ENCODE results near the gene OMA1. TPM values are rescaled to one million over a fixed set of nuclear protein-coding genes. Genes with fewer than 3 reads are reported as not detected.
"Not testable (repeated sequence)": the region's sequence is repeated elsewhere in the genome, so short reads cannot be mapped to it uniquely, and the experiment has no call there.

OMA1 gene
- total RNA-seq, 1 donor from 2014 or later, result 16.3 TPM

GRCh38 chr1:58574816-58575215 is 28.3 kb upstream of the OMA1 start:
- no peak for ATAC-seq
- no peak for DNase-seq (ENCODE audit: low spot score)

- ATAC-seq (no peak), DNase-seq (ENCODE audit: low spot score) (no peak)
Measured at GRCh38 chr1:58573705-58574591, 27.4 kb upstream of the OMA1 start.

GRCh38 chr1:58573138-58573537 is 26.6 kb upstream of the OMA1 start:
- ATAC-seq, result no peak
- DNase-seq (ENCODE audit: low spot score), result no peak

GRCh38 chr1:58572690-58573089 is 26.2 kb upstream of the OMA1 start:
- DNase-seq (ENCODE audit: low spot score), result no peak

GRCh38 chr1:58571616-58572015 is 25.1 kb upstream of the OMA1 start:
- ATAC-seq (no peak), DNase-seq (ENCODE audit: low spot score) (no peak)

More at GRCh38 chr1:58572690-58573089, 26.2 kb upstream of the OMA1 start:
- ATAC-seq, result no peak

DNA sequence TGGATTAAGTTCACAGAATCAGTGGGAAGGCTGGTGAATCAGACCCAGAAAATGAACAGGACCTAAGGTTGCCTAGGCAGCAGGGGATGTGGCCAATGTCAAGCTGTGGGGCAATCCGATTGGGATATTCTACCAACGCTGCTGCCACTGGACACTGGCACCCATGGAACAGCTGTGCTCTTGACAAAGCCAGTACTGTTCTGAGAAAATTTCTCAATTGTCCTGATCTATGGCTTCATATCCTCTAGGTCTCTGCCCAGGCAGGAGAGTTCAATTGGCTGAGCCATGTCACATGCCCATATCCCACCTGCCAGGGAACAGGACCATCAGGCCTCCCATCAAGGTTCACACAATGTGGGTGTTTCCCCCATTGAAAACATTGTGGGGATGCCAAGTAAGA is 24.3 kb upstream of the OMA1 start:
- no peak for ATAC-seq
- DNase-seq (ENCODE audit: low spot score), result no peak

DNA sequence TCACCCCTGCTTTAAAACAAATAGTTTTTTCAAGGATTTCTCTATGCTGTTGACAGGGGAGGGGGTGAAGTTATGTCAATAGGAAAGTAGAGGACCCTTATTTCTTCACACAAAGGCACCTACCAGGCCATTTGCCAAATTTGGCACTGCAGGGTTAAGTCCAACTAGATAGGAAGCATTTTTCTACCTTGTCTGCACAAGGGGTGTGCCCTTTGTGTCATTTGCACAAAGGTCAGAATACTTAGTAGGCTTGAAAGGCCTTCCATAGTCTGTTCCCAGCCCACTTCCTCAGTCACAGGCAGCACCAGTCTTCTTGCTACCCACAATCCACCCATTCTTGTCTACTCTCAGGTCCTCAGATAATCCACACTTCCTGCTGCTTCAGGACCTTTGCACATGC is 23.6 kb upstream of the OMA1 start:
- DNase-seq (ENCODE audit: low spot score) (no peak), ATAC-seq (no peak)

DNA sequence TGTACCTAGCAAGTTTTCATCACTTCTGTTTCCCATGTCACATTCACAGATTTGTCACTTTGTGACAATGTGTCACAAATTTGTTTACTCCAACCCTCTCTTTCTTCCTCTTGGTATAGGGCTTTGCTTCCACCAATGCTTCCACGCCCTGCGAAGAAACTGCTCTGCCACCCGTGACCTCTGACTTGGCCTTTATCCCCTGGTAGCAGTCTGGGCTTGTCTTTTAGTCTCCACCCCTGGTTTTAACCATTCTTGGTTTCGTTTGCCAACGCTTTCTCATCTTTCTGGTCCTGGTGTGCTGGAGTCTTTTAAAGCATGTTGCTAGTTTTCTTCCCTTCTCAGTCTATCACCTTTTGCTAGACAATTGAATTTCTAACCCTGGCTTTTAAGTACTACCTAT is 22.4 kb upstream of the OMA1 start:
- DNase-seq (ENCODE audit: low spot score) (no peak), ATAC-seq (no peak)

GRCh38 chr1:58568271-58568860 is 21.8 kb upstream of the OMA1 start:
- ATAC-seq (no peak), DNase-seq (ENCODE audit: low spot score) (no peak)

GRCh38 chr1:58566339-58566738 is 19.8 kb upstream of the OMA1 start:
- ATAC-seq, result no peak
- no peak for DNase-seq (ENCODE audit: low spot score)

- not testable (repeated sequence) for ATAC-seq
Measured at GRCh38 chr1:58563715-58564114, 17.2 kb upstream of the OMA1 start.

DNA sequence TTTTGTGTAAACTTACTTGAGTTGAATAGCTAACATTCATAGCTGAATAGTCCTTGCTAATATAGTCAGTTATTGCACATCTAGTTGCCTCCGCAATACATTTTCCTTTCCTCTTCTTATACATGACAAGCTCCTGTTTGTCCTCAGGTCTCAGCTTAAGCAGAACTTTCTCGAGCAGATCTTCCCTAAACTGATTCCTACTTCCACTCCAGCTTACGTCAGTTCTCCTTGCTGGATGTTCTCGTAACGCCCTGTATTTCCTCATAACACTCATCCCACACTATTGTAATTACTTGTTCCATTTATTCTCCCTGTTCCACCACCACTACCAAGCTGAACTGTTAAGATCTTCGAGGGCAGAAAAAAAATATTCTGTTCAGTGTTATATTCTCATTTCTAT is 15.1 kb upstream of the OMA1 start:
- no peak for DNase-seq (ENCODE audit: low spot score)
- no peak for ATAC-seq

More at GRCh38 chr1:58563715-58564114, 17.2 kb upstream of the OMA1 start:
- DNase-seq (ENCODE audit: low spot score), result not testable (repeated sequence)

- DNase-seq (ENCODE audit: low spot score) (no peak), ATAC-seq (no peak)
Measured at GRCh38 chr1:58555393-58555792, 8.9 kb upstream of the OMA1 start.

- ATAC-seq (no peak), DNase-seq (ENCODE audit: low spot score) (no peak)
Measured at GRCh38 chr1:58551186-58552140, 4.9 kb upstream of the OMA1 start.

DNA sequence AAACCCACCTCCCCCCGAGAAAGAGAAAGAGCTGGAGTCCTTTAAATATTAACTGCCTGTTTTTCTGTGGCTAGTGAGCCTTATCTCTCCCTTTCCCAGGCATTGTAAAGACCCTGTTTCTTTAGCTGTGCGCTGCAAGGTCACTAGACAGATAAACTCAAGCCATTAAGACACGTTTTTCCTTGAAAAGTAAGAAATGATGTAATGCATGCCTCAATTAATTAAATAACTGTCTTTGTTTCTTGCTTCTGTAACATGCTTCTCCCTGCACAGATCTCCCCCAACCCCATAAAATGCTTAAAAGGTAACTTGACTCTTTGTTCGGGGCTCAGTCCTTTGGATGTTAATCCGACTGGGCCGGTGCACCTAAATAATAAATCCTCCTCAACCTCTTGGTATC is 2.8 kb upstream of the OMA1 start:
- DNase-seq (ENCODE audit: low spot score); ATAC-seq: not testable (repeated sequence)

- no peak for ATAC-seq
- no peak for DNase-seq (ENCODE audit: low spot score)
Measured at GRCh38 chr1:58548371-58548770, 1.8 kb upstream of the OMA1 start.

GRCh38 chr1:58545591-58546519 is 671 bp downstream of the OMA1 start:
- DNase-seq (ENCODE audit: low spot score) (peak; percentile 85), ATAC-seq (peak; percentile 83)

DNA sequence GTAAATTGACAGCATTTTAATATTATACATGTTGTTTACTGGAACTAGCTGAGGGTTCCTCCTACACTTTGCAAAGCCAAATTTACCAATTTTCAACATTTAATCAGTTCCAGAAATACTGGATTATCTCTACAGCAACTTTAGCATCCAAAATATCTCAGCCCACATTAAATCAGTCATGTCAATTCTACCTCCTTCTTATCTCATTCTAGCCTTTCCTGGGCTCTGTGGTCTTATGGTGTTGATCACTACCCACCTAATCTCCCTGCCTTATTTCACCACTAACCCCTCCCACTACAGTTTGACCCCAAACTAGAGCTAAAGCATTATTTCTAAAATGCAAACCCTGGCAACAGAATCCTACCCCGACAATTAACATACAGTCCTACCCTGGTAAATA is 3.3 kb downstream of the OMA1 start:
- DNase-seq (ENCODE audit: low spot score) (no peak), ATAC-seq (no peak)

- ATAC-seq (no peak), DNase-seq (ENCODE audit: low spot score) (no peak)
Measured at GRCh38 chr1:58539553-58539952, 7.0 kb downstream of the OMA1 start.

DNA sequence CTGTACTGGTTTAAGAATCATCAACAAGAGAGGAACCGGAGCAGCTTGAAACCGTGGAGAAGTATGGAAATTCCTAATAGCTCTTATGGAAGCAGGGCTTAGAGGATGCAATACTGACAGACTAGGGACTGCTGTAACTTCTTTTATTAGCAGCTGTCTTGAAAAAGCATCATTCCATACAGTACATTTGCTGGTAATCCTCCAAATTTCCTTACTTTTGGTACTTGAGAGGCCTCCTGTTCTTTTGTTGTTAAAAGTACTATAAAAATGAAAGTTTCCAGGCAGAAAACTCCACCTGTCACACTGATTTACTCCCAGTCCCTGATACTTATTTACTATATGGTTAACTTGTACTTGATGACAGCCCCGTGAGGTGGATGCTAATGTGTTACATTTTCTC is 7.7 kb downstream of the OMA1 start:
- ATAC-seq, result no peak
- no peak for DNase-seq (ENCODE audit: low spot score)
